A204.1 (cell line): Measurements from ENCODE around the gene IL1R1.
"Not testable (repeated sequence)": the region's sequence is repeated elsewhere in the genome, so short reads cannot be mapped to it uniquely, and the experiment has no call there.

Source experiments
- FAIRE-seq: peaks from 2 replicates; lab custom pipeline; 2012; peaks lifted over from hg19 to GRCh38; lab: Jason Lieb, UNC

The IL1R1 gene, protein sequence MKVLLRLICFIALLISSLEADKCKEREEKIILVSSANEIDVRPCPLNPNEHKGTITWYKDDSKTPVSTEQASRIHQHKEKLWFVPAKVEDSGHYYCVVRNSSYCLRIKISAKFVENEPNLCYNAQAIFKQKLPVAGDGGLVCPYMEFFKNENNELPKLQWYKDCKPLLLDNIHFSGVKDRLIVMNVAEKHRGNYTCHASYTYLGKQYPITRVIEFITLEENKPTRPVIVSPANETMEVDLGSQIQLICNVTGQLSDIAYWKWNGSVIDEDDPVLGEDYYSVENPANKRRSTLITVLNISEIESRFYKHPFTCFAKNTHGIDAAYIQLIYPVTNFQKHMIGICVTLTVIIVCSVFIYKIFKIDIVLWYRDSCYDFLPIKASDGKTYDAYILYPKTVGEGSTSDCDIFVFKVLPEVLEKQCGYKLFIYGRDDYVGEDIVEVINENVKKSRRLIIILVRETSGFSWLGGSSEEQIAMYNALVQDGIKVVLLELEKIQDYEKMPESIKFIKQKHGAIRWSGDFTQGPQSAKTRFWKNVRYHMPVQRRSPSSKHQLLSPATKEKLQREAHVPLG

GRCh38 chr2:102141970-102142828, at the start of gene IL1R1:
TSS of gene IL1R1 (plus strand) at chr2:102142746. CDS start at chr2:102157725, 14,979 bp downstream.
- FAIRE-seq = no peak

- FAIRE-seq = no peak
These were observed 48.9 kb upstream of the IL1R1 start for GRCh38 chr2:102093662-102094061.

DNA sequence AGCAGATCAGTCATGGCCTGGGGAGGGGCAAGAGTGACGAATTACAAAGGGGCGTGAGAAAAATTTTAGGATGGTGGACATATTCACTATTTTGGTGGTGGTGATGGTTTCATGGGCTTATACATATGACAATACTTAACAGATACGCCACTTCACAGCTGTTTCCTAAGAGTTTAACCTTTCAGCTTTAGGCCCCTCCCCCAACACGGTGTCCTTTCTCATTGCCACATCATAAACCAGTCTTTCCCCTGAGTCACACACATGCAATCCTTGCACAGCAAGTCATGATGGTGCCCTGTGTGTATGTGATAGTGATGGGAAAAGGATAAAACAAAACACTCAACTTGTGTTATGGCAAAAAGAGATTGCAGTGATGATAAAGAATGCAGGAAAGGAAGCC, 47.6 kb upstream of the IL1R1 start:
- no peak for FAIRE-seq

DNA sequence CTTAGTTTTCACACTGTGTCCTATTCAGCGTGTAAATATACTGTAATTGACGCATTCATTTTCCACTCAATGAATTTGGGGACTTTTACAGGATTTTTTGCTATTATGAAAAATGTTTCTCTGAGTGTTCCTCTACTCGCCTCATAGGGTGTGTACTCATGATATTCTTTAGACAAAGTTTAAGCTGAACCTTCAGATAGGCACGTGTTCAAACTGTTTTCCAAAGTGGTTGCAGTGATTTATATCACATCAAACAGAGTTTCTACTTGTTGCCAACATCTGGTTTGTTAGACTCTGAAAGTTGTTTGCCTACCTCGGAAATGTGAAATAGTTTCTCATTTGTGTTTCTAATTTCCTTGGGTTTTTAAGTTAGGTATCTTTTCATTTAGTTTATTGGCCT, 46.4 kb upstream of the IL1R1 start:
- no peak for FAIRE-seq

DNA sequence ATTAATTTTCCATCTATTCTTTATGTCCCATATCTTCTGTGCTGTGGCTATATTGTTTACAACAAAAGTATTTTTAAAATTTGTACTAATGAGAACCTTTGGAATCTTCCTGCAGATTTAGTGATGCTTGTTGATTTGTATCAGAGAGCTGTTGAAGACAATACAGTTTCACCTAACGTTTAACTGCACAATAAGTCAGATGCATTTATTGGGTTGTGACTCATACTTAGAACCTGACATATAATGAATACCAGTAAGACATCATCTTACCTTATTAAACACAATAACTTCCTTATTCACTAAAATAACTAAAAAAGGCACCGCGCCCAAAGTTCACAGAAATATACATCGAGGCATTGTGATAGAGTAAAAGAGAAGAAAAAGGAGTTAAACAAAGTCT, 43.8 kb upstream of the IL1R1 start:
- no peak for FAIRE-seq

DNA sequence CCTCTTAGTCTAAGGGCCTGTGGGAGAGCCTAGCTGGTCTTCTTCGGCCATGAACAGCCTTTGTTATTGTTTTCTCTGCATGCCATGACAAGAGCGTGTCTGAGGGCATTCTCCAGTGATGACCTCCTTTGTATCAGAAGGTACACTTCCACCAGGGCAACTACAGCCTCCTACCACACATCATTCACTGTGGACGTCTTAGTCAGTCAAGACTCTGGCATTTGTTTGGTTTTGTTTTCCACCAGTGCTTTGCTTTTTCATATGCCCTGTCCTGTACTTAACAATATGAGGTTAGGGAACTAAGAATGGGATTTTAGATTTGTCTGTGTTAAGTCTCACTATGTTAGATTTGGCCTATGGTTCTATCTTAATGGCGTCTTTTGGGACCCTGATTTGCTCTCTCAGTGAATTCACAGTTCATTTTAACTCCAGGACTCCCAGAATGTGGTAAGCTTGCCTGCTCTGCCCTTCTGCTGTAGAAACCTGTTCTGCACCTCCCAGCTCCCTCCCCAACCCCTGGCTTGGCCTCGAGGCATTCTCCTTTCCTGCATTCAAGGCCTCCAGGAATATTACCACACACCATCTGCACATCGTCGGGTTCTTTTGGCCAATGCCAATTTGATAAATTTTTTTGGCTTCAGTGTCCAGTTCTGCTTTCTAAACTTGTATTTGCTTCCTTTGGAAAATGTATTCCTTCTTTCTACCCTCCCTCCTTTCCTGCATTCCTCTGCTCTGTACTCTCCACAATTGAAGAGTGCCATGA, 42.8 kb upstream of the IL1R1 start:
- FAIRE-seq = no peak

- FAIRE-seq = no peak
These were observed 42.0 kb upstream of the IL1R1 start for GRCh38 chr2:102100371-102101096.

DNA sequence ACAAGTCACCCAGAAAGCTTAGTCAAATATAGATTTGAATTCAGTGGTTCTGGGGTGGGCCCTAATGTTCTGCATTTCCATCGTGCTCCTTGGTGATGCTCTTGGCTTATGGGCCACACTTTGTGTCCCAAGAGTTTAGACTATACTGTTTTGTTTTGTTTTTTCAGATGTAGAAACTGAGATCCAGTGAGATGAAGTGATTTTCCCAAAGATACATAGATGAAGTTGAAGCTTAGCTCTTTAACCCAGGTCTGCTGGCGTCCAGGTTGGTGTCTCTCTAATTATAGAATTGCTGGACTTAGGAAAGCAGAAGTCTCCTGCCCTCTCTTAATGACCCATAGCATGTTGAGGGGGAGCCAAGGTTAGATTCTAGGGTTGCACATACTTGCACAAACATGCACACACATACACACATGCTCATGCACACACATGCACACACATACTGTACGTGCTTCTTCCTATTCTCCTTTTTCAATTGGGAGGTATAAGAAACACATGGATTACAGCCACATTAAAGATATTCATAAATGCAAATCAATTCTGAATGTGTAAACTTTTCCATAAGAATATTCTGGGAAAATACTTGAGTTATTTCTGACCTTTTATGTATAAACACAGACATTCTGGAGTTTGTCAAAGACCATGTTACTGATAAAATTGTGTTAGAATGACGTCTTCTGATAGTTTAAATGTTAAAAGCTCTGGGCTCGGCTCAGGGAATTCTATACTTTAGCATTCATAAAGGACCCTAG, 41.3 kb upstream of the IL1R1 start:
- FAIRE-seq = no peak

DNA sequence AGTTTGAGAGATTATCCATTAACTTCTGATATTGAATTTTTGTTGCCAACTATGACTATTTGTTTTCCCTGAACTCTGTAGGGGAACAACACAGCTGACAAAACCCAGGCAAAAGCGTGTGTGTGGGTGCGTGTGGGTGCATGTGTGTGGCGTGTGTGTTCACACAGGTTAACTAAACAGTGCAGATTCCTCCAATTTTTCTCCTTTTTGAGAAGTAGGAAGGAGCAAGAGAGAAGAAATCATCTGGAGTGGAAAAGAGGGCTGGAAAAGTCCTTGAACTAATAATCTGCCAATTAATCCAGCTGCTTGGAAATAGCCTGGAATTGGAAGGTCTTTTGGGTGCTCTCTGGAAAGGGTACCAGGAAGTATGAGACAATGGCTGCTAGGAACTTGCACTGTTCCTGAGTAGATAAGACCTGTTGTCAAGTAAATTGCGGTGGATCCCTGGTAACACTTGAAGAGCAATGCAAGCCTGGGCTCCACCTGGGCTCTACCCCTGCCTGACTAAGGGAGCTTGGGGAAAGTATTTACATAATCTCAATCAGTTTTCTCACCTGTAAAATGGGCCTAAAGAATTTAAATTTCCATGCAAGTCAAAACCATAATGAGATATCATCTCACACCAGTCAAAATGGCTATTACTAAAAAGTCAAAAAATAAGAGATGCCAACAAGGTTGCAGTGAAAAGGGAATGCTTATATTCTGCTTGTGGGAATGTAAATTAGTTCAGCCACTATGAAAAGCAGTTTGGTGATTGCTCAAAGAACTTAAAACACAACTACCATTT, 40.5 kb upstream of the IL1R1 start:
- FAIRE-seq = no peak

DNA sequence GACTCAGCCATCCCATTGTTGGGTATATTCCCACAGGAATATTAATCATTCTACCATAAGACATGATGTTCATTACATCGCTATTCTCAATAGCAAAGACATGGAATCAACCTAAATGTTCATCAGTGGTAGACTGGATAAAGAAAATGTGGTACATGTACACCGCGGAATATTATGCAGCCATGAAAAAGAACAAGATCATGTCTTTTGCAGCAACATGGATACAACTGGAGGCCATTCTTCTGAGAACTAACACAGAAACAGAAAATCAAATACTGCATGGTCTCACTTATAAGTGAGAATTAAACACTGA, 40.0 kb upstream of the IL1R1 start:
- FAIRE-seq = not testable (repeated sequence)

DNA sequence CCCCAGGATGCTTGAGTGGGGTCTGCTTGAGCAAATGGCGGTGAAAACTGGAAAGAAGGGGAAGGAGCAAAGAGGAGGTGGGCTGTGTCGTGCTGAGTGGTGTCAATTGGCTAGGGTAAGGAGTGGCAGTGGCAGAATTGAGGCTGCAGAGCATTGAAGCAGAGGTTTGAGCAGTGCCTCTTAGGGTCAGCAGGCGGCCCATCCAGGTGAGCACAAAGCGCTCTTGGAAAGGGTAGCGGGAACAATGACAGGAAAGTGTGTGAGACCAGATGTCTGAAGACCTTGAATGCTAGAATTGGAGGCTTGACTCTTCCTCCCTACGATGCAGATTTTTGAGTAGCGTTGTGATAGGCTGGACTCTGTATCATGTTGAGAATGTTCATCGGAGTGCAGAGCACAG, 39.3 kb upstream of the IL1R1 start:
- no peak for FAIRE-seq

DNA sequence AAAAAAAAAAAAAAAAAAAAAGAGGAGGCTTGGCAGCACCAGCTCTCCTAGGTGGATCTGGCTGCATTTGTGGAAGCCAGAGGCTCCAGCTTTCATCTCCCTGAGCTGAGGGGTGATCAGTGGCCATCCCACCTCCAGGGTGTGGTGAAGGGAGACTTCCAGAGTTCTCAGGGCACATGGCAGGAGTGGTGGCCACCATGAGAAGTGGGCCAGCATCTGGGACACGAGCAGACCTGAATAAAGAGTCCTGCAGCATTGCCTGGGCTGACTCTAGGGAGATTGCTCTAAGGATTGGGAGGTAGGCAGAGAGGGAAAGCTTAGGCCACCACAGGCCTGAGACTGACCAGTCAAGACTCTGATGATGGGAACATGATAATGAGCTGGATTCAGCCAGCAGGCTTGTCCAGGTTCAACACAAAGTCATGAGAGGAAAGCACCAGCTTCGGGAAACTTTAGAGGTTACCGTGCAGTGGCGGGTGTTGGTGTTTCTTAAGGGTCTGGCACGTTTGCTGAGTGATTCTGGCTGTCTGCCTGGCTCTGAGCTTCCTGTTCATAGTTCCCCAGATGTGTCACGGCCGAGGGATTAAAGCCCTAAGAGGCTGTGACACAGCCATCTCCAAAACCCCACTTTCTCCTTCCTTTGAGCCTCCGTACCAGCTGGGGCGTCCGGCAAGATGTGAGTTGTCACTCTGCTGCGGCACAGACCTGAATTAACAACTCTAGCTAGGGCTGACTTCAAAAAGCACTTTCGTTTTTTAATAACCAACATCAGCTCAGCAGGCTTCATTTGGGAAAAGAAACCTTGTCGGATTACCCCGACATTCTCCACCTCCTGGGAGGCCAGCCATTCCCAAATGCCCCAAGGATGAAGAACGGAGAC, 38.3 kb upstream of the IL1R1 start:
- no peak for FAIRE-seq

DNA sequence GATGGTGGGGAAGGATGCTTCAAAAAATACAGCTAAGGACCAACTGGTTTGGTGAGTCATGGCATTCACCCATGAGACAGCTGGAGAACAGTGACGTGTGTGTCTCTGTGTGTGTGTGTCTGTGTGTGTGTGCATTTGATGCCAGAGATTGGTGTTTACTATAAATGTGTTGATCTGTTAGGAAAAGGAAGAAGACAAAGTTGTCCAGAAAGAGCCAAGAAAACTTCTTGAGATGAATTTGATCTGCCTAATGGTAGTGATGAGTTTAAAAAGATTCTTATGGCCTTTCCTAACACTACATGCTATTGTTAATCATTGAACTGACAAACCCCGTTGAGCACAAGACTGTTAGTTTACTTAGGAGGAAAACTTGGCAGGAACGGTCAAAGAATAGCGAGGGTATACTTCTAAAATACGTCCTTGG, 36.4 kb upstream of the IL1R1 start:
- FAIRE-seq = no peak

- not testable (repeated sequence) for FAIRE-seq
These were observed 35.5 kb upstream of the IL1R1 start for GRCh38 chr2:102106813-102107740.

- no peak for FAIRE-seq
These were observed 34.8 kb upstream of the IL1R1 start for GRCh38 chr2:102107741-102108070.

GRCh38 chr2:102109016-102109415, 33.5 kb upstream of the IL1R1 start:
- no peak for FAIRE-seq

DNA sequence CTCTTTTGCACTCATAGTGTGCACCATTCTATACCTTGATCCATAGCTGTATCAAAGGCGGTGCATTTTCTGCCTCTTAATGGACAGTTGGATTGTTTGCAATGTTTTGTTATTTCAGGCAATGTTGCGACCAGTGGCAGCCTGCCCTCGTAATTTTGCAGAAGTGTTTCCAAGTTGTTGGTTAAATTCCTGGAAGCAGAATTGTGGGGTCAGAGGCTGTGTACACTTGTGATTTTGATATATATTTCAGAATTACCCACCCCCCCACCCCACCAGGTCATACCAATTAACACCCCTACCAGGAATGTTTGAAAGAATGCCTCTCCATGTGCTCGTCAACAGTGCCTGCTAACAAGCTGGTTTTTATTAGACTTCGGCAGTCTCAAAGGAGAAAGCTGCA, 32.4 kb upstream of the IL1R1 start:
- no peak for FAIRE-seq
